ENCODE results near the gene SHC4. TPM values are rescaled to one million over a fixed set of nuclear protein-coding genes. Genes with fewer than 3 reads are reported as not detected.
A peak's percentile ranks its signal among the peaks of the same experiment; 100 is the strongest.

SHC4 gene
- total and polyA plus RNA-seq, 9 of the 15 experiments (the other 6 are each of a cell fraction or from before 2014, with no cell fraction given): 0.43 to 1.2 (median 0.67) TPM

DNA sequence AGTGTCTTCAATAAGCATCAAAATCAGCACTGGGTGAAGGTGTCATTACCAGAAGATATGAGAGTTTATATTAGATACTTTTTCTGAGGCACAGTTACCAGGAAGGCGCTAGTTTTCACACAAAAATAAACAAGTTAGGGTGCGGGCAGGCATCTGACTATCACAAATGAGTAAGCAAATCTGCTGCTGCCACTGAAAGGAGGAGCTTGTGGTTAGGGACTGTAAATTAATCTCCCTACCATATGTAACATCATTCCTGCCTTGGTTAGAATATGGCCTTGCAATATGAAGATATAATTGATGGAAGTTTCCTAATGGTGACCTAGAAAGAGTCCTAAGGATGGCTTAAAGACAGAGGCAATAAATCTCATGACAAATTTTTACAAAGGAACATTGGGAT lies 105.3 kb downstream of the SHC4 start (continued):
- TF ChIP-seq, protein P1, sequence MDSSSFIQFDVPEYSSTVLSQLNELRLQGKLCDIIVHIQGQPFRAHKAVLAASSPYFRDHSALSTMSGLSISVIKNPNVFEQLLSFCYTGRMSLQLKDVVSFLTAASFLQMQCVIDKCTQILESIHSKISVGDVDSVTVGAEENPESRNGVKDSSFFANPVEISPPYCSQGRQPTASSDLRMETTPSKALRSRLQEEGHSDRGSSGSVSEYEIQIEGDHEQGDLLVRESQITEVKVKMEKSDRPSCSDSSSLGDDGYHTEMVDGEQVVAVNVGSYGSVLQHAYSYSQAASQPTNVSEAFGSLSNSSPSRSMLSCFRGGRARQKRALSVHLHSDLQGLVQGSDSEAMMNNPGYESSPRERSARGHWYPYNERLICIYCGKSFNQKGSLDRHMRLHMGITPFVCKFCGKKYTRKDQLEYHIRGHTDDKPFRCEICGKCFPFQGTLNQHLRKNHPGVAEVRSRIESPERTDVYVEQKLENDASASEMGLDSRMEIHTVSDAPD (CRISPR knock-in tag; IDR thresholded peaks at IDR 0.05): no peak
- TF ChIP-seq, protein P2, sequence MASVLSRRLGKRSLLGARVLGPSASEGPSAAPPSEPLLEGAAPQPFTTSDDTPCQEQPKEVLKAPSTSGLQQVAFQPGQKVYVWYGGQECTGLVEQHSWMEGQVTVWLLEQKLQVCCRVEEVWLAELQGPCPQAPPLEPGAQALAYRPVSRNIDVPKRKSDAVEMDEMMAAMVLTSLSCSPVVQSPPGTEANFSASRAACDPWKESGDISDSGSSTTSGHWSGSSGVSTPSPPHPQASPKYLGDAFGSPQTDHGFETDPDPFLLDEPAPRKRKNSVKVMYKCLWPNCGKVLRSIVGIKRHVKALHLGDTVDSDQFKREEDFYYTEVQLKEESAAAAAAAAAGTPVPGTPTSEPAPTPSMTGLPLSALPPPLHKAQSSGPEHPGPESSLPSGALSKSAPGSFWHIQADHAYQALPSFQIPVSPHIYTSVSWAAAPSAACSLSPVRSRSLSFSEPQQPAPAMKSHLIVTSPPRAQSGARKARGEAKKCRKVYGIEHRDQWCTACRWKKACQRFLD (CRISPR knock-in tag; IDR thresholded peaks at IDR 0.05): no peak
- TF ChIP-seq CTBP1 (IDR thresholded peaks at IDR 0.05; ENCODE audit: borderline replicate concordance) (peak; percentile 31; the same call in 1 of the 2 replicates), MYC (IDR thresholded peaks at IDR 0.05; ENCODE audit: low read depth, low read length) (peak; percentile 18; the same call in 1 of the 2 replicates), MYC (CRISPR knock-in tag; IDR thresholded peaks at IDR 0.05; ENCODE audit: borderline replicate concordance, low read depth) (no peak), FOXM1 (IDR thresholded peaks at IDR 0.05; ENCODE audit: low read depth) (peak; percentile 61), FOXM1 (CRISPR knock-in tag; IDR thresholded peaks at IDR 0.05; ENCODE audit: low read depth) (no peak), ARID2 (IDR thresholded peaks at IDR 0.05) (no peak), HNRNPLL (IDR thresholded peaks at IDR 0.05; ENCODE audit: low read depth, low read length, poor library complexity, severe bottlenecking) (no peak), TGIF2 (CRISPR knock-in tag; IDR thresholded peaks at IDR 0.05) (no peak), NFIC (IDR thresholded peaks at IDR 0.05) (no peak), PML (IDR thresholded peaks at IDR 0.05; ENCODE audit: low read length) (no peak; the same call in 1 of the 2 replicates), FOXJ2 (tag; IDR thresholded peaks at IDR 0.05) (peak; percentile 74; the same call in 1 of the 2 replicates), KHSRP (IDR thresholded peaks at IDR 0.05) (no peak), NUFIP1 (IDR thresholded peaks at IDR 0.05; ENCODE audit: partially characterized antibody) (no peak), BACH1 (tag; IDR thresholded peaks at IDR 0.05) (no peak), CBX1 (IDR thresholded peaks at IDR 0.05; ENCODE audit: low read depth) (no peak)
- TF ChIP-seq, protein P3, sequence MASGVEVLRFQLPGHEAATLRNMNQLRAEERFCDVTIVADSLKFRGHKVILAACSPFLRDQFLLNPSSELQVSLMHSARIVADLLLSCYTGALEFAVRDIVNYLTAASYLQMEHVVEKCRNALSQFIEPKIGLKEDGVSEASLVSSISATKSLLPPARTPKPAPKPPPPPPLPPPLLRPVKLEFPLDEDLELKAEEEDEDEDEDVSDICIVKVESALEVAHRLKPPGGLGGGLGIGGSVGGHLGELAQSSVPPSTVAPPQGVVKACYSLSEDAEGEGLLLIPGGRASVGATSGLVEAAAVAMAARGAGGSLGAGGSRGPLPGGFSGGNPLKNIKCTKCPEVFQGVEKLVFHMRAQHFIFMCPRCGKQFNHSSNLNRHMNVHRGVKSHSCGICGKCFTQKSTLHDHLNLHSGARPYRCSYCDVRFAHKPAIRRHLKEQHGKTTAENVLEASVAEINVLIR (CRISPR knock-in tag; IDR thresholded peaks at IDR 0.05): no peak
- TF ChIP-seq, protein P4, sequence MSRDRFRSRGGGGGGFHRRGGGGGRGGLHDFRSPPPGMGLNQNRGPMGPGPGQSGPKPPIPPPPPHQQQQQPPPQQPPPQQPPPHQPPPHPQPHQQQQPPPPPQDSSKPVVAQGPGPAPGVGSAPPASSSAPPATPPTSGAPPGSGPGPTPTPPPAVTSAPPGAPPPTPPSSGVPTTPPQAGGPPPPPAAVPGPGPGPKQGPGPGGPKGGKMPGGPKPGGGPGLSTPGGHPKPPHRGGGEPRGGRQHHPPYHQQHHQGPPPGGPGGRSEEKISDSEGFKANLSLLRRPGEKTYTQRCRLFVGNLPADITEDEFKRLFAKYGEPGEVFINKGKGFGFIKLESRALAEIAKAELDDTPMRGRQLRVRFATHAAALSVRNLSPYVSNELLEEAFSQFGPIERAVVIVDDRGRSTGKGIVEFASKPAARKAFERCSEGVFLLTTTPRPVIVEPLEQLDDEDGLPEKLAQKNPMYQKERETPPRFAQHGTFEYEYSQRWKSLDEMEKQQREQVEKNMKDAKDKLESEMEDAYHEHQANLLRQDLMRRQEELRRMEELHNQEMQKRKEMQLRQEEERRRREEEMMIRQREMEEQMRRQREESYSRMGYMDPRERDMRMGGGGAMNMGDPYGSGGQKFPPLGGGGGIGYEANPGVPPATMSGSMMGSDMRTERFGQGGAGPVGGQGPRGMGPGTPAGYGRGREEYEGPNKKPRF (IDR thresholded peaks at IDR 0.05; ENCODE audit: low read depth, low read length): no peak
- TF ChIP-seq, protein P5, sequence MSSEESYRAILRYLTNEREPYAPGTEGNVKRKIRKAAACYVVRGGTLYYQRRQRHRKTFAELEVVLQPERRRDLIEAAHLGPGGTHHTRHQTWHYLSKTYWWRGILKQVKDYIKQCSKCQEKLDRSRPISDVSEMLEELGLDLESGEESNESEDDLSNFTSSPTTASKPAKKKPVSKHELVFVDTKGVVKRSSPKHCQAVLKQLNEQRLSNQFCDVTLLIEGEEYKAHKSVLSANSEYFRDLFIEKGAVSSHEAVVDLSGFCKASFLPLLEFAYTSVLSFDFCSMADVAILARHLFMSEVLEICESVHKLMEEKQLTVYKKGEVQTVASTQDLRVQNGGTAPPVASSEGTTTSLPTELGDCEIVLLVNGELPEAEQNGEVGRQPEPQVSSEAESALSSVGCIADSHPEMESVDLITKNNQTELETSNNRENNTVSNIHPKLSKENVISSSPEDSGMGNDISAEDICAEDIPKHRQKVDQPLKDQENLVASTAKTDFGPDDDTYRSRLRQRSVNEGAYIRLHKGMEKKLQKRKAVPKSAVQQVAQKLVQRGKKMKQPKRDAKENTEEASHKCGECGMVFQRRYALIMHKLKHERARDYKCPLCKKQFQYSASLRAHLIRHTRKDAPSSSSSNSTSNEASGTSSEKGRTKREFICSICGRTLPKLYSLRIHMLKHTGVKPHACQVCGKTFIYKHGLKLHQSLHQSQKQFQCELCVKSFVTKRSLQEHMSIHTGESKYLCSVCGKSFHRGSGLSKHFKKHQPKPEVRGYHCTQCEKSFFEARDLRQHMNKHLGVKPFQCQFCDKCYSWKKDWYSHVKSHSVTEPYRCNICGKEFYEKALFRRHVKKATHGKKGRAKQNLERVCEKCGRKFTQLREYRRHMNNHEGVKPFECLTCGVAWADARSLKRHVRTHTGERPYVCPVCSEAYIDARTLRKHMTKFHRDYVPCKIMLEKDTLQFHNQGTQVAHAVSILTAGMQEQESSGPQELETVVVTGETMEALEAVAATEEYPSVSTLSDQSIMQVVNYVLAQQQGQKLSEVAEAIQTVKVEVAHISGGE (CRISPR knock-in tag; IDR thresholded peaks at IDR 0.05): peak in 1 of 3 experiments; percentile 45; a peak in 1 of 6 replicates

All from K562 (cell line).